Thymus (tissue), 11 donors: Measurements from ENCODE around the gene METAP1. TPM values are rescaled to one million over a fixed set of nuclear protein-coding genes. Genes with fewer than 3 reads are reported as not detected.
"Not testable (repeated sequence)": the region's sequence is repeated elsewhere in the genome, so short reads cannot be mapped to it uniquely, and the experiment has no call there.

Source experiments
- DNase-seq, 9 donors: peaks; one replicate each; pipeline ENCODE4 v3.0.0-alpha.2; 2013; ENCODE audit warnings: low spot score in 9 of 9, low read depth in 6 of 9, missing footprints in 1 of 9
- H3K27ac ChIP-seq, 2 donors: one replicate each; pipeline ENCODE4 v1.5.1; 2013; ENCODE audit warnings: control low read depth in 1 of 2, low read depth in 1 of 2, low read length in 1 of 2, mild to moderate bottlenecking in 1 of 2, moderate library complexity in 1 of 2
- H3K27me3 ChIP-seq, 2 donors: one replicate each; pipeline ENCODE4 v1.5.1; 2013; ENCODE audit warnings: low read length in 1 of 2; ENCODE audit not compliant: control insufficient read depth in 2 of 2, insufficient read depth in 1 of 2
- H3K36me3 ChIP-seq, 2 donors: one replicate each; pipeline ENCODE4 v1.5.1; 2013; ENCODE audit warnings: low read length in 1 of 2, mild to moderate bottlenecking in 1 of 2, moderate library complexity in 1 of 2; ENCODE audit not compliant: control insufficient read depth in 2 of 2, insufficient read depth in 2 of 2
- H3K4me1 ChIP-seq, 2 donors: one replicate each; pipeline ENCODE4 v1.5.1; 2013; ENCODE audit warnings: low read length in 2 of 2; ENCODE audit not compliant: control insufficient read depth in 2 of 2, insufficient read depth in 2 of 2
- H3K4me3 ChIP-seq, 2 donors: one replicate each; pipeline ENCODE4 v1.5.1; 2013; ENCODE audit warnings: low read length in 2 of 2, control low read depth in 1 of 2, mild to moderate bottlenecking in 1 of 2
- H3K9me3 ChIP-seq, 2 donors: one replicate each; pipeline ENCODE4 v1.5.1; 2013; ENCODE audit warnings: low read length in 1 of 2, mild to moderate bottlenecking in 1 of 2; ENCODE audit not compliant: control insufficient read depth in 2 of 2, insufficient read depth in 1 of 2
- WGBS: extraction: QIAGEN DNeasy Blood & Tissue Kit; methylation state at CpG from one replicate; pipeline ENCODE4 v1.1.7; 2013; 5-methylcytosine and 5-hydroxymethylcytosine counted together
- polyA plus RNA-seq: library from polyadenylated mRNA; stranded (reverse); fragments of 200-250 nt; gene quantifications from one replicate; pipeline ENCODE4 v1.2.3, GENCODE V29; 2013
- total RNA-seq: library from RNA; stranded (reverse); fragments of 120-200 nt; gene quantifications from one replicate; pipeline ENCODE4 v1.2.4, GENCODE V29; 2013
- donor health status: healthy.

The METAP1 gene
- total and polyA plus RNA-seq, 2 donors, result 47.4 to 57.7 TPM

DNA sequence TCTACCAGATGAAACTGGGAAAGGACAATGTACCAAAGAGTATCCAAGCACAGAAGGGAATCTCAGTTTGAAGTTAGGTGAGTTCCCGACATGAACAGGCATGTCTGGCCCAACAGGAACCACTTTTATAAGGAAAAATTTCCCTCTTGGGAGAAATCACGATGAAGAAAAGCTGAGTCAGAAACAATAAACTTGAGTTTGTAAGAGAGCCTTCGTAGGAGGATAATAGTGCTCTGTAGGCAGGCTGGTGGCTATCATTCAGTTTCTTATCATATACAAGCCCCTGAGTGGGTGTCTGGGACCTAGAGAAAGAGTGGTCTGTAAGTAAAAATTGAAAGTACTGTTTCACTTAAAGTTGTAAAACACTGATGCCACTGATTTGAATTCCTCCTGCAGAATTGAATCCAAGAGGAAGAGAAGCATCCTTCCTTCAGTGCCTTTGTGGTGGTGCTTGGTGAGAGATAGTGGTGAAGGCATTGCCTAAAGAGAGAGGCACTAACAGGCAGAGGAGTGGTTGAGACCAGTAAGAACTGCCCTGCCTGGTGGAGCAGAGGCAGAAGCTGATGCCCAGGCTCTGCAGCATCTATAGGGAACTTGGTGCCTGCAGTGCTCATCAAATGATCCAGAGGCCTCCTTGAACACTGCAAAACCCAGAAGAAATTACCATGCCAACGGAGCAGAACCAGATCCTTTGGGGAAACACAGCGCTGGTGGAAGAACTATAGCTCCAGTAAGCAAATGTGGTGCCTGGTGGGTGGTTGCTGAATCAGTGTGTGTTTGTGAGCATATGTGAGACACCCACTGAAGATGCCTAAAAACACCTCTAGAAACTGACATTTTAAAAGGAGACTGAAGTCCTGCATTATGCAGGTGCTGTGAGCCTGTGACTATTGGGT is 31.7 kb upstream of the METAP1 start:
- H3K9me3 ChIP-seq, result no peaks in the 10 kb centered on the region
- H3K4me1 ChIP-seq, result no peaks in the 10 kb centered on the region
- 94% methylated on average over 5 of the region's 5 CpGs for WGBS
- H3K36me3 ChIP-seq, result no peaks in the 10 kb centered on the region
- H3K4me3 ChIP-seq, result no peak overlapping the region
- H3K27ac ChIP-seq, result no peak overlapping the region
- no peaks in the 10 kb centered on the region for H3K27me3 ChIP-seq
- no peak for DNase-seq

- WGBS, result 98% methylated on average over 3 of the region's 3 CpGs
- no peaks in the 10 kb centered on the region for H3K4me1 ChIP-seq
- no peaks in the 10 kb centered on the region for H3K36me3 ChIP-seq
- H3K9me3 ChIP-seq, result no peaks in the 10 kb centered on the region
- H3K27ac ChIP-seq, result no peak overlapping the region
- no peak for DNase-seq
- H3K27me3 ChIP-seq, result no peaks in the 10 kb centered on the region
- H3K4me3 ChIP-seq, result no peak overlapping the region
Measured at GRCh38 chr4:98966926-98967325, 28.6 kb upstream of the METAP1 start.

DNA sequence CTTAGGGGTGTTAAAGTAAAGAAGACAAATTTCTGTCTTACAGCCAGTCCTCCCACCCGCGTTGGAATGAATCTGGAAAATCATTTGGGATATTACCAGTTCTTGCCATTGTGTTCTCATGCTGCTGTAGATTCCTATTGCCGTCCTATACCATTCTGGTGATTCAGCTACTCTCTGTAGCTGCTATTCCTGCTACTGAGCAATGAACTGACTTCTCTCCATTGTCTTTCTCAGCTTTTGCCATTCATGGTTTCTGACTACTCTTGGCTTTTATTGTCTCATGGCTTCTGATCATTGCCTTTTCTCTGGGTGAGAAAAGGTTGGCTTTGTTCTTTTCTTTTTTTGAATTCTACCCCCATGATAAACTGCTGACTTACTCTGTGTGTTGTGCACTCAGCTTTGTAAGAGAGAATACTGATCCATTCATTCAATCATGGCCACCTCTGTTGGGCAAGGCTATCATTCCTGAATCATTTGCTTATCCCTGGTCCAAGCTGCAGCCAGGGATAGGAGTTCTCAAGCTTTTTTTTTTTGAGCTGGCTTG is 27.7 kb upstream of the METAP1 start:
- no peaks in the 10 kb centered on the region for H3K9me3 ChIP-seq
- DNase-seq, result no peak
- no peaks in the 10 kb centered on the region for H3K27me3 ChIP-seq
- no peaks in the 10 kb centered on the region for H3K36me3 ChIP-seq
- no peaks in the 10 kb centered on the region for H3K4me1 ChIP-seq
- no peak overlapping the region for H3K27ac ChIP-seq
- WGBS, result 98% methylated on average over 3 of the region's 3 CpGs
- no peak overlapping the region for H3K4me3 ChIP-seq

DNA sequence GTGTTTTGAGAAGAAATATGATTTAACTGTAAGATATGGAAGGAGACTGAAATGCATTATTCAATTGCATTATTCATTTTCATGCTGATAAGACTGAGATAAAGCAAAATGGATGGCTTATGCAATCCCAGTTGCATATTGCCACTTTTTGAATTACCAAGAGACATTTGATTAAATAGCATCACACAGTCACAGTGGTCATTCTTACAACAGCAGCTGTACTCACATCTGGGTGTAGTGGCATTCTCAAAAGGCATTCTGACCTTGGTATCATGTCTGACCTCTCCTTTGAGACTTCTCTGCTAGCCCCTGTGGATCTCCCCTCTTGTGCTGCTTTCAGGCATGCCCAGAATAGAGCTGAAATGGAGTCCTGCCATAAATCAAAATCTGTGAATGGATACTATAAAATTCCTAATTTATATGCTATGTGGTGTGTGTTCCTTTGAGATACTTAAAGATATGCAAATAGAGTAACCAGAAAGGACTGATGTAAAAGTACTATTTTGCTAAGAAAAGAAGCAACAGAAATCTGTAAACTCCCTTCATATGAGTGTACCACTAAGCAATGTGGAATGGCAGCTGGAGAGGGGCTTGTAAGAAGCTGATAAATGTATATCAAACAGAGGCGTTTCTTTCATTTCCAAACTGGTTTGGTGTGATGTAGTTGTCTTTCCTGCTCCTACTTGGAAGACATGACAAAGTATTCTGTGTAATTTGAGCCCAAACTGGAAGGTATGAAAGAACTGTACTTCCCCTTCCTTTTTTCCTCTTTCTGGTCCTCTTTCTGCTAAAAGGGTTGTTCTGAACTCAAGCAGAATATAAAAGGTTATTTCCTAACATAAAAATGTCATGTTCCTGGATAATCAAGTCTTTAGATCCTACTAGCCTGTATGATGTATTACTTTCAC is 25.4 kb upstream of the METAP1 start:
- no peak overlapping the region for H3K27ac ChIP-seq
- no peaks in the 10 kb centered on the region for H3K27me3 ChIP-seq
- no peaks in the 10 kb centered on the region for H3K9me3 ChIP-seq
- H3K36me3 ChIP-seq, result no peaks in the 10 kb centered on the region
- 71% methylated on average over 1 of the region's 1 CpG for WGBS
- no peaks in the 10 kb centered on the region for H3K4me1 ChIP-seq
- no peak overlapping the region for H3K4me3 ChIP-seq
- DNase-seq, result no peak

DNA sequence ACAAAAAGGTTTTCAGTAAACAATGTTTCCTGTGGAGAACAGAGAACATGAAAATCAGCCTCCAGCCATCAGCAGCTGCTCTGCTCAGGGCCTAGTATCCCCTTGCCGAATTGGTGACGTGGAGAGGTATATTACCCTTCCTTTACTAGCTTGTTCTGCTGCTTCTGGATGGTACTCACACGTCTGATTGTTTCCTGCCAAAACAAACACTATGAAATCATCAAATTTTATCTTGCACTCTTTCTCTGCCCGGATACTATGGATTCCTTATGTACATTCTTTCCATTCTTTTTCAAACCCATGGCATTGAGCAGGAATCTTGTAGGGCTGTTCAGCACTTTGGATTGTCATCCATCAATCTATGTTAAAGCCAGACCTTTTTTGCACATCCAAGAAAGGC is 18.8 kb upstream of the METAP1 start:
- Histone ChIP-seq H3K4me3 (no peak overlapping the region), H3K36me3 (no peaks in the 10 kb centered on the region), H3K27me3 (no peaks in the 10 kb centered on the region), H3K27ac (no peak overlapping the region), H3K4me1 (no peaks in the 10 kb centered on the region), H3K9me3 (no peaks in the 10 kb centered on the region)
- WGBS, result 96% methylated on average over 4 of the region's 4 CpGs
- DNase-seq, result no peak

- no peaks in the 10 kb centered on the region for H3K9me3 ChIP-seq
- H3K27ac ChIP-seq, result no peak overlapping the region
- no peaks in the 10 kb centered on the region for H3K27me3 ChIP-seq
- no peak overlapping the region for H3K4me3 ChIP-seq
- DNase-seq, result no peak
- no peaks in the 10 kb centered on the region for H3K4me1 ChIP-seq
- H3K36me3 ChIP-seq, result no peaks in the 10 kb centered on the region
- 89% methylated on average over 7 of the region's 7 CpGs for WGBS
Measured at GRCh38 chr4:98977557-98977956, 18.0 kb upstream of the METAP1 start.

GRCh38 chr4:98987720-98988119 is 7.8 kb upstream of the METAP1 start:
- Histone ChIP-seq H3K4me3 (no peak overlapping the region), H3K9me3 (peaks cover 0 to under 1% of the 10 kb centered on the region in 2 donors), H3K27me3 (no peaks in the 10 kb centered on the region), H3K4me1 (no peaks in the 10 kb centered on the region), H3K27ac (no peak overlapping the region), H3K36me3 (no peaks in the 10 kb centered on the region)
- 98% methylated on average over 2 of the region's 2 CpGs for WGBS
- no peak for DNase-seq

GRCh38 chr4:98992835-98993234 is 2.7 kb upstream of the METAP1 start:
- H3K27ac ChIP-seq, result not testable (repeated sequence)
- over 99% methylated on average over 2 of the region's 2 CpGs for WGBS
- peaks cover 2 to 15% of the 10 kb centered on the region in 2 donors for H3K4me1 ChIP-seq

More at GRCh38 chr4:98992835-98993234, 2.7 kb upstream of the METAP1 start:
- not testable (repeated sequence) for DNase-seq, H3K36me3 ChIP-seq, H3K27me3 ChIP-seq, H3K9me3 ChIP-seq, H3K4me3 ChIP-seq
